B cell (primary cell): ENCODE measurements around the gene IGSF9.

Experiments used
- CTCF ChIP-seq: fragments of 200-600 bp; IDR thresholded peaks from one replicate; pipeline ENCODE4 v1.8.0; 2022; ENCODE audit warnings: antibody characterized with exemption, mild to moderate bottlenecking
- EZH2 ChIP-seq: IDR thresholded peaks from 2 replicates; pipeline ENCODE4 v1.6.1; 2012; ENCODE audit warnings: borderline replicate concordance, low read depth, mild to moderate bottlenecking, moderate library complexity, low read length; ENCODE audit not compliant: insufficient read depth, poor library complexity, severe bottlenecking

DNA sequence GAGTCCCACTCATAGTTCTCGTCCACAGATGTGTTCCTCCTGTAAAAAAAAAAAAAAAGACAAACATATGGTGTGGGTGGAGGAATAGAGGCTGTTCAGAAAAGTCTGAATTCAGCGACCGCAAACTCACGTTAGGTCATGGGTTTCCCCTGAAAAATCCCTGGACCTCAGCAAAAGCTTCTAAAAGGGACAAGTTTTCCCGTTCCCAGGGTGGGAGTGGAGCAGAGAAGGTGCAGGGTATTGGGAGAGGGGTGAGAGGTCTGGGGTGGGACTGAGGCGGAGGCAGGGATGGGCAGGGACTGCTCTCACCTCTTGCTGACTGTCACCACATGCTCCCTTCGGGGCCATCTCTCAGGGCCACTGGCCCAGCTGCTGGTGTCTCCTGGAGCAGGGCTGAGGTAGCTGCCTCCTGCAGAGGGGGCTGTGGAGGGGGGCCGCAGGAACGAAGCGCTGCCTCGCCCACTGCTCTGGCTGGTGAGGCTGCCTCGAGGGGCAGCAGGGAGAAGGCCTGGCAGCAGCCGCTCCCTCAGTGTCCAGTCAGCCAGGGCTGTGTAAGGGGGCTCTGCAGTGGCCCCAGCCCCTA, 17.5 kb downstream of the IGSF9 start:
- TF ChIP-seq CTCF (no peak), EZH2 (no peak)
